Small intestine (tissue), 7 donors: ENCODE data around the gene CNTFR. TPM values are rescaled to one million over a fixed set of nuclear protein-coding genes. Genes with fewer than 3 reads are reported as not detected.

Experiments used
- DNase-seq, 2 donors: peaks; one replicate each; pipeline versions ENCODE4 v3.0.0 to v3.0.0-alpha.2; 2013
- FAIRE-seq: peaks from 2 replicates; lab custom pipeline; 2012; peaks lifted over from hg19 to GRCh38; lab: Jason Lieb, UNC
- H3K27ac ChIP-seq, 3 donors: one replicate each; pipeline ENCODE4 v1.5.1; 2013; ENCODE audit warnings: low read length in 2 of 3, mild to moderate bottlenecking in 2 of 3, control low read depth in 1 of 3, inconsistent platforms in 1 of 3, low read depth in 1 of 3, moderate library complexity in 1 of 3
- H3K27me3 ChIP-seq, 3 donors: one replicate each; pipeline ENCODE4 v1.6.1; 2013; ENCODE audit warnings: low read length in 3 of 3, inconsistent platforms in 1 of 3; ENCODE audit not compliant: control insufficient read depth in 3 of 3, insufficient read depth in 3 of 3
- H3K36me3 ChIP-seq, 3 donors: one replicate each; pipeline ENCODE4 v1.6.1; 2013; ENCODE audit warnings: low read length in 3 of 3, inconsistent platforms in 1 of 3, low read depth in 1 of 3, mild to moderate bottlenecking in 1 of 3, moderate library complexity in 1 of 3; ENCODE audit not compliant: control insufficient read depth in 3 of 3, insufficient read depth in 2 of 3
- H3K4me1 ChIP-seq, 3 donors: one replicate each; pipeline ENCODE4 v1.6.1; 2013; ENCODE audit warnings: low read length in 2 of 3, inconsistent platforms in 1 of 3, low read depth in 1 of 3, mild to moderate bottlenecking in 1 of 3, moderate library complexity in 1 of 3; ENCODE audit not compliant: control insufficient read depth in 3 of 3, insufficient read depth in 2 of 3
- H3K4me3 ChIP-seq, 3 donors: one replicate each; pipeline ENCODE4 v1.5.1; 2013; ENCODE audit warnings: low read length in 3 of 3, control low read depth in 1 of 3, inconsistent platforms in 1 of 3, low read depth in 1 of 3, mild to moderate bottlenecking in 1 of 3, moderate library complexity in 1 of 3
- H3K9me3 ChIP-seq, 2 donors: one replicate each; pipeline ENCODE4 v1.6.1; 2013; ENCODE audit warnings: low read depth in 1 of 2, low read length in 1 of 2; ENCODE audit not compliant: control insufficient read depth in 2 of 2, insufficient read depth in 1 of 2
- WGBS, 3 donors: extraction: QIAGEN DNeasy Blood & Tissue Kit; methylation state at CpG; one replicate each; pipeline ENCODE4 v1.1.7; 2013; 5-methylcytosine and 5-hydroxymethylcytosine counted together
- polyA plus RNA-seq, 4 donors: library from polyadenylated mRNA; stranded (reverse) in 3 of 4; unstranded in 1 of 4; fragments of 200-250 nt in 3 of 4; fragments of 120-200 nt in 1 of 4; gene quantifications; one replicate each; pipeline versions ENCODE4 v1.2.1 to v1.2.3, GENCODE V29; 2013
- donor health status: healthy with polysubstance abuse.
- donor health status: control.
- donor health status: control.
- donor health status: Bipolar disorder and iron deficiency.
- donor health status: healthy.

CNTFR gene
- polyA plus RNA-seq, 4 donors, result 1.1 to 9.3 (median 5.9) TPM

GRCh38 chr9:34578241-34579103, 11.1 kb downstream of the CNTFR start:
- H3K9me3 ChIP-seq, result no peaks in the 10 kb centered on the region
- peaks cover 3 to 83% (median 15%) of the 10 kb centered on the region in 3 donors for H3K27me3 ChIP-seq
- peak overlapping the region in 1 of 3 donors; percentile 74 for H3K27ac ChIP-seq
- DNase-seq (peak in 1 of 2 donors; percentile 41), FAIRE-seq (no peak)
- H3K4me3 ChIP-seq, result peak overlapping the region in 2 of 3 donors; percentile 1 to 25
- H3K36me3 ChIP-seq, result peaks cover 0 to 4% (median 0%) of the 10 kb centered on the region in 3 donors
- H3K4me1 ChIP-seq, result peaks cover 0 to 23% (median 0%) of the 10 kb centered on the region in 3 donors
- 7 to 14% (median 12%) methylated on average over 23 to 28 of the region's 28 CpGs for WGBS, 3 donors

DNA sequence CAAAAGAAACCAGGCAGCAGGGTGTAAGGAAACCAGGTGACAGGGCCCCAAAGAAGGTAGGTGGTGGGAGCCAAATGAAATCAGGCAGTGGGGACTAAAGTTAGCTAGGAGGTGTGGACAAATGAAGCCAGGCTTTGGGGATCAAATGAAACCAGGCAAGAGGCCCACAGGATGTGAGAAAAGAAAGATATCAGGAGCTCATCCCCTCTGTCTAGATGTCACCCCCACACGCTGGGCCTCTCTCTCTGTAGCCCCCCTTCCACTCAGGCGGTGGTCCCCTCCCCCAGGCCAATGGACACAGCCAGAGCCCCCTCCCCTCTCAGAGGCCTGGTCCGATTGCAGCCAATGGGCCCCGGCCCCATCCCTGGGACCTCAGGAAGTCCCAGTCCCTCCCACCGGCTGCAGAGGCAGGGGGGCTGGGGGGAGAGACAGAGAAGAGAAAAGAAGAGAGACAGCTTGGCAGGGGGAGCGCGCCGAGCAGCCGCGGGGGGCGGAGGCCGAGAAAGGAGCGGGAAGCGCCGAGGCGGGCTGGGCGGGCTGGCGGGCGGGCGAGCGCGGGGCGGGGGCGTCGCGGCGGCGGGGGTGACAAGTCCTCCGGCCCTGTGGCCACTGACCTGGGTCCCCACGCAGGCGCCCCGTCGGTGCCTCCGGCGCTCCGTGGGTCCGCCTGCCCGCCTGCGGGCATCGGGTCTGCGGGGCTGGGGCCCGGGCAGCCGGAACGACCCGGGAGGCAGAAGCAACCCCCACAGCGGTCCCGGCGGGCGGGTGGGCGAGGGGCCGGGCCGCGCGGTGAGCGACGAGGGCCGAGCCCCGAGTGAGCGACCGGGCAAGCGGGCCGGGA, 11.9 kb downstream of the CNTFR start:
- Histone ChIP-seq H3K9me3 (no peaks in the 10 kb centered on the region), H3K4me3 (peak overlapping the region in 1 of 3 donors; percentile 25), H3K27ac (peak overlapping the region in 1 of 3 donors; percentile 74), H3K36me3 (peaks cover 0 to 4% (median 0%) of the 10 kb centered on the region in 3 donors), H3K27me3 (peaks cover 3 to 80% (median 15%) of the 10 kb centered on the region in 3 donors), H3K4me1 (peaks cover 0 to 23% (median 2%) of the 10 kb centered on the region in 3 donors)
- DNase-seq (peak in 1 of 2 donors; percentile 33), FAIRE-seq (no peak)
- 2 to 3% (median 2%) methylated on average over 21 to 62 of the region's 62 CpGs for WGBS, 3 donors

GRCh38 chr9:34576597-34577399, 12.7 kb downstream of the CNTFR start:
- Histone ChIP-seq H3K36me3 (peaks cover 0 to 4% (median 0%) of the 10 kb centered on the region in 3 donors), H3K27me3 (peaks cover 3 to 72% (median 15%) of the 10 kb centered on the region in 3 donors), H3K4me1 (peaks cover 0 to 23% (median 4%) of the 10 kb centered on the region in 3 donors), H3K27ac (peak overlapping the region in 1 of 3 donors; percentile 25), H3K9me3 (no peaks in the 10 kb centered on the region), H3K4me3 (no peak overlapping the region)
- DNase-seq, result peak in 1 of 2 donors; percentile 22
- 30 to 48% (median 45%) methylated on average over 13 to 14 of the region's 14 CpGs for WGBS, 3 donors
- no peak for FAIRE-seq

GRCh38 chr9:34575862-34576596, 13.5 kb downstream of the CNTFR start:
- DNase-seq (peak in 1 of 2 donors; percentile 72), FAIRE-seq (no peak)
- H3K4me3 ChIP-seq, result no peak overlapping the region
- peak overlapping the region in 1 of 3 donors; percentile 25 for H3K27ac ChIP-seq
- peaks cover 0 to 4% (median 0%) of the 10 kb centered on the region in 3 donors for H3K36me3 ChIP-seq
- H3K9me3 ChIP-seq, result no peaks in the 10 kb centered on the region
- H3K27me3 ChIP-seq, result peaks cover 3 to 69% (median 15%) of the 10 kb centered on the region in 3 donors
- WGBS, 3 donors, result 13 to 59% (median 29%) methylated on average over 21 of the region's 21 CpGs
- H3K4me1 ChIP-seq, result peaks cover 4 to 25% (median 7%) of the 10 kb centered on the region in 3 donors

- 42 to 55% (median 43%) methylated on average over 8 of the region's 8 CpGs for WGBS, 3 donors
- Histone ChIP-seq H3K4me1 (peaks cover 5 to 30% (median 7%) of the 10 kb centered on the region in 3 donors), H3K27me3 (peaks cover 3 to 61% (median 15%) of the 10 kb centered on the region in 3 donors), H3K36me3 (peaks cover 0 to 4% (median 0%) of the 10 kb centered on the region in 3 donors), H3K27ac (no peak overlapping the region), H3K9me3 (no peaks in the 10 kb centered on the region), H3K4me3 (no peak overlapping the region)
- DNase-seq (no peak), FAIRE-seq (no peak)
Measured at GRCh38 chr9:34575241-34575640, 14.3 kb downstream of the CNTFR start.

- DNase-seq (no peak), FAIRE-seq (no peak)
- no peaks in the 10 kb centered on the region for H3K9me3 ChIP-seq
- H3K36me3 ChIP-seq, result peaks cover 0 to 4% (median 0%) of the 10 kb centered on the region in 3 donors
- H3K4me1 ChIP-seq, result peaks cover 5 to 30% (median 7%) of the 10 kb centered on the region in 3 donors
- H3K27ac ChIP-seq, result no peak overlapping the region
- WGBS, 3 donors, result 92 to 93% (median 93%) methylated on average over 12 of the region's 12 CpGs
- no peak overlapping the region for H3K4me3 ChIP-seq
- H3K27me3 ChIP-seq, result peaks cover 0 to 61% (median 12%) of the 10 kb centered on the region in 3 donors
Measured at GRCh38 chr9:34574571-34574970, 15.0 kb downstream of the CNTFR start.

DNA sequence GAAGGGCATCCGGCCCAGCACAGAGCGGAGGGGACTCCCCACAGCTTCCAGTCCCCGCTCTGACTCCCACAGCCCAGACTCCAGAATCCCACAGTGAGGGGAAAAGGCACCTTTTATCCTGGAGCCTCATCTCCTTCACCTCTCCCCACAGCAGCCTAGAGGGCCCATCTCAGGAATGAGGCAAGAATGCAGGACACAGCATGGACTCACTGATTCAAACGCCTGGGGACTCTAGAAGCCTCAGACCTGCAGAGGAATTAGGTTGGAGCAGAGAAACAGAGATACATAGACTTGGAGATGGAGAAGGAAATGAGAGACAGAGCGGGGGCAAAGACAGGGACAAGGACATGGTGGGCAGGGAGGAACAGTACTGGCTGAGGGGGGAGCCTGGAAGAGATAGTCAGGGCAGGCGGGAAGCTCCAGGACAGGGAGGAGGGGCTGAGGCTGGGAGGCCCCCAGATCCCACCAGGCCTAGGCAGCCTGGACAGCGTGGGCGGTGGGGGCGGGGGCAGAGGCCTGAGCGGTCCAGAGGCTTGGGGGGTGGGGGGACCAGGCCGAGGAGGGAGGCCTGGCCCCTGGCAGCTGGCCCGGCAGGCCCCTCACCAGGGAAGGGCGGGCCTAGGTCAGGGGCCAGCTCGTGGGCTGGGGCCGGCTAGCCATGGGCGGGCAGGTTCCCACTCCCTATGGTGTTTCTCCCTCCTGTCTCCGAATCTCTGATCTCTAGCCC, 15.8 kb downstream of the CNTFR start:
- H3K27ac ChIP-seq, result no peak overlapping the region
- DNase-seq, result no peak
- no peak for FAIRE-seq
- peaks cover 0 to 4% (median 0%) of the 10 kb centered on the region in 3 donors for H3K36me3 ChIP-seq
- H3K4me3 ChIP-seq, result no peak overlapping the region
- H3K9me3 ChIP-seq, result no peaks in the 10 kb centered on the region
- WGBS, 3 donors, result 81 to 84% (median 84%) methylated on average over 11 to 17 of the region's 17 CpGs
- peaks cover 0 to 56% (median 9%) of the 10 kb centered on the region in 3 donors for H3K27me3 ChIP-seq
- H3K4me1 ChIP-seq, result peaks cover 5 to 27% (median 7%) of the 10 kb centered on the region in 3 donors
